K562 treated with DMSO at 1 percent for 12 hours (cell line): ENCODE measurements around the gene PARK7. TPM values are rescaled to one million over a fixed set of nuclear protein-coding genes. Genes with fewer than 3 reads are reported as not detected.

ENCODE experiments used
- total RNA-seq: library from RNA; unstranded; fragments of 300-600 nt; gene quantifications from 2 replicates; pipeline ENCODE4 v1.2.3, GENCODE V29; 2022; ENCODE audit not compliant: insufficient read depth

PARK7 gene
- total RNA-seq = 345 and 377 TPM in 2 replicates

GRCh38 chr1:7961216-7962013, at the start of gene PARK7:
TSS of gene PARK7 (plus strand) at chr1:7961711. CDS start at chr1:7962786, 1,075 bp downstream.

GRCh38 chr1:7940745-7941436, 20.6 kb upstream of the PARK7 start, which contains the start of gene TNFRSF9:
TSS of gene TNFRSF9 (minus strand) at chr1:7940839. CDS start at chr1:7939994, 845 bp downstream.

GRCh38 chr1:8026153-8026975, 64.9 kb downstream of the PARK7 start, which contains the start of gene ERRFI1:
TSS of gene ERRFI1 (minus strand) at chr1:8026309. CDS start at chr1:8015619, 10,690 bp downstream.

Other genes starting within 250 kb of the PARK7 start
- gene VAMP3, start 190.4 kb upstream of the PARK7 start, total RNA-seq = 24.4 and 46.1 TPM in 2 replicates
- gene PER3, start 177.4 kb upstream of the PARK7 start, total RNA-seq = 2.8 and 8.2 TPM in 2 replicates
- not detected in 2 replicates for gene UTS2, start 108.6 kb upstream of the PARK7 start, total RNA-seq
- 1.6 and 3.3 TPM in 2 replicates for gene TNFRSF9, start 20.9 kb upstream of the PARK7 start, total RNA-seq
- 2.5 and 5.9 TPM in 2 replicates for gene ERRFI1, start 64.6 kb downstream of the PARK7 start, total RNA-seq